PC-3 (cell line): Measurements from ENCODE around the gene ARMC5. TPM values are rescaled to one million over a fixed set of nuclear protein-coding genes. Genes with fewer than 3 reads are reported as not detected.

Experiments
- ATAC-seq: fragments of 200-7000 bp; cut with Tn5 transposase; 2 replicates; pipeline ENCODE4 v1.9.1; 2020; ENCODE audit warnings: mild to moderate bottlenecking, moderate library complexity
- BruUV-seq: library from RNA; stranded (reverse); fragments of 400-500 nt; replicated peaks from 2 replicates; lab custom pipeline; 2021; lab: Mats Ljungman, UMichigan
- CTCF ChIA-PET: fragments of 300-600 bp; sonication (Branson Sonifier 250); formaldehyde crosslinking; loops from one replicate; lab custom pipeline; 2022; ENCODE audit warnings: antibody characterized with exemption; lab: Charles Lee
- POLR2A ChIA-PET: fragments of 300-600 bp; sonication (Branson Sonifier 250); formaldehyde crosslinking; loops from one replicate; lab custom pipeline; 2022; ENCODE audit warnings: antibody characterized with exemption; ENCODE audit not compliant: unreplicated experiment; lab: Charles Lee
- DNase-seq: peaks from one replicate; pipeline ENCODE4 v3.0.0-alpha.2; 2015
- H2AFZ ChIP-seq: fragments of 300-600 bp; sonication (generic); 2 replicates; pipeline ENCODE4 v1.6.0; 2016; ENCODE audit warnings: antibody characterized with exemption, low read length
- H3F3A ChIP-seq: fragments of 300-600 bp; sonication (generic); one replicate; pipeline ENCODE4 v1.6.0; 2017; ENCODE audit warnings: antibody characterized with exemption, low read length, control low read depth, mild to moderate bottlenecking; ENCODE audit not compliant: unreplicated experiment
- H3K27ac ChIP-seq: fragments of 300-600 bp; sonication (generic); 2 replicates; pipeline ENCODE4 v1.5.1; 2016; ENCODE audit warnings: mild to moderate bottlenecking, low read length
- H3K27me3 ChIP-seq: fragments of 300-600 bp; sonication (generic); 2 replicates; pipeline ENCODE4 v1.6.1; 2016; ENCODE audit warnings: low read length, mixed read lengths
- H3K36me3 ChIP-seq: fragments of 300-600 bp; sonication (generic); 2 replicates; pipeline ENCODE4 v1.6.1; 2016; ENCODE audit warnings: low read depth, mixed run types, low read length, mixed read lengths
- H3K4me1 ChIP-seq: fragments of 300-600 bp; sonication (generic); 2 replicates; pipeline ENCODE4 v1.5.1; 2016; ENCODE audit warnings: low read length; ENCODE audit not compliant: insufficient read depth
- H3K4me2 ChIP-seq: fragments of 300-600 bp; sonication (generic); 2 replicates; pipeline ENCODE4 v1.6.0; 2016; ENCODE audit warnings: low read length
- H3K4me3 ChIP-seq: fragments of 300-600 bp; sonication (generic); 2 replicates; pipeline ENCODE4 v1.5.1; 2016; ENCODE audit warnings: mild to moderate bottlenecking, low read length, mixed read lengths
- H3K79me2 ChIP-seq: fragments of 300-600 bp; sonication (generic); 2 replicates; pipeline ENCODE4 v1.6.1; 2017; ENCODE audit warnings: low read length, mixed read lengths
- H3K9ac ChIP-seq: fragments of 300-600 bp; sonication (generic); 2 replicates; pipeline ENCODE4 v1.6.0; 2016; ENCODE audit warnings: mild to moderate bottlenecking, low read length
- H3K9me2 ChIP-seq: fragments of 300-600 bp; sonication (generic); replicated peaks from 2 replicates; pipeline ENCODE4 v1.6.1; 2016; ENCODE audit warnings: mixed run types, low read length, mixed read lengths
- H3K9me3 ChIP-seq: fragments of 300-600 bp; sonication (generic); 2 replicates; pipeline ENCODE4 v1.6.1; 2016; ENCODE audit warnings: low read length, mixed read lengths
- H4K20me1 ChIP-seq: fragments of 300-600 bp; sonication (generic); 2 replicates; pipeline ENCODE4 v1.6.1; 2016; ENCODE audit warnings: low read length, mixed read lengths
- CTCF ChIP-seq: fragments of 300-600 bp; sonication (generic); conservative IDR thresholded peaks from 2 replicates; pipeline ENCODE4 v1.5.1; 2017; ENCODE audit warnings: antibody characterized with exemption, low read depth, mild to moderate bottlenecking, low read length
- EZH2 ChIP-seq: fragments of 300-600 bp; sonication (generic); IDR thresholded peaks from one replicate; pipeline ENCODE4 v1.6.1; 2017; ENCODE audit warnings: antibody characterized with exemption, mild to moderate bottlenecking, low read length; ENCODE audit not compliant: unreplicated experiment
- EZH2phosphoT487 ChIP-seq: fragments of 300-600 bp; sonication (generic); IDR thresholded peaks from 2 replicates; pipeline ENCODE4 v1.6.1; 2018; ENCODE audit warnings: mild to moderate bottlenecking, antibody characterized with exemption, low read length, borderline replicate concordance
- intact Hi-C: fragments of 100-400 bp; cut with micrococcal nuclease; formaldehyde crosslinking; loops from 2 replicates; pipeline ENCODE4 v1.9.0; 2023
- total RNA-seq: library from RNA; depleted of rRNA; stranded (reverse); fragments of >200 nt; gene quantifications from 2 replicates; pipeline ENCODE4 v1.2.3, GENCODE V29; 2014

The ARMC5 gene
- total RNA-seq, 1 experiment from 2014 or later: 5.8 TPM

GRCh38 chr16:31435341-31436220, 23.7 kb upstream of the ARMC5 start:
- no peaks in the 10 kb centered on the region for H3K27me3 ChIP-seq
- H3F3A ChIP-seq: no peaks in the 10 kb centered on the region
- no peak overlapping the region for H3K4me2 ChIP-seq
- no peaks in the 10 kb centered on the region for H3K79me2 ChIP-seq
- intact Hi-C loops: no loop called here
- TF ChIP-seq EZH2phosphoT487: no peak
- TF ChIP-seq CTCF: no peak
- no peak for TF ChIP-seq EZH2
- H3K9me3 ChIP-seq: no peaks in the 10 kb centered on the region
- H3K36me3 ChIP-seq: no peaks in the 10 kb centered on the region
- no peak overlapping the region for H3K4me3 ChIP-seq
- H3K4me1 ChIP-seq: no peaks in the 10 kb centered on the region
- ChIA-PET CTCF (no interaction called here), POLR2A (no interaction called here)
- no peak overlapping the region for H3K27ac ChIP-seq
- ATAC-seq: no peak
- H3K9me2 ChIP-seq: no peaks in the 10 kb centered on the region
- H2AFZ ChIP-seq: no peak overlapping the region
- no peak for DNase-seq
- no TSS peak for BruUV-seq
- no peak overlapping the region for H3K9ac ChIP-seq
- H4K20me1 ChIP-seq: no peaks in the 10 kb centered on the region

- H3K9ac ChIP-seq: no peak overlapping the region
- H3K9me2 ChIP-seq: no peaks in the 10 kb centered on the region
- DNase-seq (no peak), ATAC-seq (no peak)
- H2AFZ ChIP-seq: no peak overlapping the region
- no peaks in the 10 kb centered on the region for H3K79me2 ChIP-seq
- H3K4me2 ChIP-seq: no peak overlapping the region
- no peak overlapping the region for H3K27ac ChIP-seq
- intact Hi-C loops: no loop called here
- ChIA-PET CTCF (no interaction called here), POLR2A (no interaction called here)
- no peaks in the 10 kb centered on the region for H3K27me3 ChIP-seq
- H3K9me3 ChIP-seq: no peaks in the 10 kb centered on the region
- H3K4me1 ChIP-seq: no peaks in the 10 kb centered on the region
- TF ChIP-seq CTCF (no peak), EZH2phosphoT487 (no peak), EZH2 (no peak)
- no peaks in the 10 kb centered on the region for H4K20me1 ChIP-seq
- no peaks in the 10 kb centered on the region for H3F3A ChIP-seq
- H3K36me3 ChIP-seq: no peaks in the 10 kb centered on the region
- H3K4me3 ChIP-seq: no peak overlapping the region
- BruUV-seq: no TSS peak
These were observed 22.9 kb upstream of the ARMC5 start for GRCh38 chr16:31436221-31437045.
